ENCODE data around the gene SMU1. TPM values are rescaled to one million over a fixed set of nuclear protein-coding genes. Genes with fewer than 3 reads are reported as not detected.
A peak's percentile ranks its signal among the peaks of the same experiment; 100 is the strongest.

The SMU1 gene
- polyA plus RNA-seq (ENCODE audit: insufficient read length) = 32.8 TPM
- long read RNA-seq, donor 1, full-length matches to known transcripts = 4 of 15 reads
- long read RNA-seq, donor 1, partial matches to known transcripts = 11 of 15 reads
- long read RNA-seq, donor 1, other reads (novel, unspliced or antisense) = 0 of 15 reads
- long read RNA-seq, donor 2, full-length matches to known transcripts = 13 of 22 reads
- long read RNA-seq, donor 2, partial matches to known transcripts = 9 of 22 reads
- long read RNA-seq, donor 2, other reads (novel, unspliced or antisense) = 0 of 22 reads
- long read RNA-seq, donor 3, full-length matches to known transcripts = 13 of 28 reads
- long read RNA-seq, donor 3, partial matches to known transcripts = 15 of 28 reads
- long read RNA-seq, donor 3, other reads (novel, unspliced or antisense) = 0 of 28 reads
- long read RNA-seq, donor 4 = 0 reads
- long read RNA-seq, donor 5, full-length matches to known transcripts = 15 of 15 reads
- long read RNA-seq, donor 5, partial matches to known transcripts = 0 of 15 reads
- long read RNA-seq, donor 5, other reads (novel, unspliced or antisense) = 0 of 15 reads
- long read RNA-seq, donor 6, full-length matches to known transcripts = 16 of 23 reads
- long read RNA-seq, donor 6, partial matches to known transcripts = 7 of 23 reads
- long read RNA-seq, donor 6, other reads (novel, unspliced or antisense) = 0 of 23 reads
- long read RNA-seq, donor 7, full-length matches to known transcripts = 19 of 35 reads
- long read RNA-seq, donor 7, partial matches to known transcripts = 16 of 35 reads
- long read RNA-seq, donor 7, other reads (novel, unspliced or antisense) = 0 of 35 reads
- long read RNA-seq, donor 8, full-length matches to known transcripts = 8 of 8 reads
- long read RNA-seq, donor 8, partial matches to known transcripts = 0 of 8 reads
- long read RNA-seq, donor 8, other reads (novel, unspliced or antisense) = 0 of 8 reads

- peak; percentile 98 for DNase-seq
These were observed at the start of gene SMU1 for GRCh38 chr9:33076046-33077004. SMU1 (minus strand) TSS chr9:33076674; CDS start chr9:33076608, 66 bp downstream.

- no peak for DNase-seq
These were observed 49.0 kb upstream of the SMU1 start for GRCh38 chr9:33125461-33125860.

GRCh38 chr9:33124751-33125381 lies 48.4 kb upstream of the SMU1 start:
- DNase-seq = no peak

- no peak for DNase-seq
These were observed 47.6 kb upstream of the SMU1 start for GRCh38 chr9:33124046-33124445.

GRCh38 chr9:33123407-33124031 lies 47.0 kb upstream of the SMU1 start:
- no peak for DNase-seq

GRCh38 chr9:33120620-33121019 lies 44.1 kb upstream of the SMU1 start:
- DNase-seq = no peak

GRCh38 chr9:33117796-33118195 lies 41.3 kb upstream of the SMU1 start:
- no peak for DNase-seq

GRCh38 chr9:33117306-33117705 lies 40.8 kb upstream of the SMU1 start:
- DNase-seq = no peak

GRCh38 chr9:33116860-33117259 lies 40.4 kb upstream of the SMU1 start:
- DNase-seq = no peak

GRCh38 chr9:33114746-33115145 lies 38.3 kb upstream of the SMU1 start:
- no peak for DNase-seq

GRCh38 chr9:33113799-33114547 lies 37.5 kb upstream of the SMU1 start:
- DNase-seq = no peak

- no peak for DNase-seq
These were observed 35.6 kb upstream of the SMU1 start for GRCh38 chr9:33112094-33112493.

GRCh38 chr9:33111631-33112030 lies 35.2 kb upstream of the SMU1 start:
- no peak for DNase-seq

- DNase-seq = no peak
These were observed 34.2 kb upstream of the SMU1 start for GRCh38 chr9:33110686-33111085.

- DNase-seq = no peak
These were observed 33.5 kb upstream of the SMU1 start for GRCh38 chr9:33109850-33110595.

GRCh38 chr9:33109097-33109496 lies 32.6 kb upstream of the SMU1 start:
- no peak for DNase-seq

- no peak for DNase-seq
These were observed 32.0 kb upstream of the SMU1 start for GRCh38 chr9:33108472-33108871.

- DNase-seq = no peak
These were observed 31.3 kb upstream of the SMU1 start for GRCh38 chr9:33107762-33108161.

All from left kidney (tissue), 8 donors.